Naive thymus-derived CD4-positive, alpha-beta T cell (primary cell): Measurements from ENCODE around the gene SYP. TPM values are rescaled to one million over a fixed set of nuclear protein-coding genes. Genes with fewer than 3 reads are reported as not detected.
A peak's percentile ranks its signal among the peaks of the same experiment; 100 is the strongest.

Experiments used
- ATAC-seq: fragments of 150-1000 bp; cut with Tn5 transposase; 2 replicates; pipeline ENCODE4 v1.10.0; 2021; ENCODE audit warnings: mild to moderate bottlenecking, moderate library complexity
- CTCF ChIA-PET: fragments of 350-600 bp; sonication (Branson Sonifier 250); formaldehyde crosslinking; loops from one replicate; lab custom pipeline; 2021; ENCODE audit warnings: antibody characterized with exemption; lab: Charles Lee
- POLR2A ChIA-PET: fragments of 350-600 bp; sonication (Branson Sonifier 250); formaldehyde crosslinking; loops from one replicate; lab custom pipeline; 2021; ENCODE audit warnings: antibody characterized with exemption, inconsistent platforms; lab: Charles Lee
- DNase-seq, 9 donors: peaks; one replicate each; pipeline versions ENCODE4 v3.0.0 to v3.0.0-alpha.2; 2020 to 2022; ENCODE audit warnings: mixed read lengths in 1 of 9
- H3K27ac ChIP-seq: one replicate; pipeline ENCODE4 v1.7.0; 2013; ENCODE audit warnings: mild to moderate bottlenecking, low read depth, low read length, moderate library complexity
- H3K27me3 ChIP-seq, 2 donors: one replicate each; pipeline ENCODE4 v1.7.0; 2013; ENCODE audit warnings: low read length in 2 of 2, mild to moderate bottlenecking in 2 of 2, moderate library complexity in 2 of 2; ENCODE audit not compliant: control insufficient read depth in 2 of 2, insufficient read depth in 2 of 2
- H3K36me3 ChIP-seq, 3 experiments: 1 replicate in 2 of 3; 2 replicates in 1 of 3; pipeline ENCODE4 v1.7.0; 2013; ENCODE audit warnings: low read length in 3 of 3, mild to moderate bottlenecking in 3 of 3, moderate library complexity in 1 of 3; ENCODE audit not compliant: insufficient read depth in 3 of 3, control insufficient read depth in 2 of 3
- H3K4me1 ChIP-seq, 2 donors: one replicate each; pipeline ENCODE4 v1.7.0; 2013; ENCODE audit warnings: low read length in 2 of 2, mild to moderate bottlenecking in 2 of 2, moderate library complexity in 1 of 2; ENCODE audit not compliant: control insufficient read depth in 2 of 2, insufficient read depth in 2 of 2
- H3K4me3 ChIP-seq: 2 replicates; pipeline ENCODE4 v1.7.0; 2013; ENCODE audit warnings: mild to moderate bottlenecking, low read length
- H3K9me3 ChIP-seq, 3 experiments: 1 replicate in 2 of 3; 2 replicates in 1 of 3; pipeline ENCODE4 v1.7.0; 2013; ENCODE audit warnings: low read length in 3 of 3; ENCODE audit not compliant: control insufficient read depth in 2 of 3
- H3K27ac Mint-ChIP-seq, 9 donors: one replicate each; pipeline ENCODE4 v1.8.0; 2020 to 2022; ENCODE audit warnings: mixed read lengths in 9 of 9, mild to moderate bottlenecking in 8 of 9, moderate library complexity in 5 of 9, inconsistent platforms in 2 of 9
- H3K27me3 Mint-ChIP-seq, 5 donors: one replicate each; pipeline ENCODE4 v1.8.0; 2021 to 2022; ENCODE audit warnings: mixed read lengths in 5 of 5, mild to moderate bottlenecking in 1 of 5
- H3K36me3 Mint-ChIP-seq, 5 donors: one replicate each; pipeline ENCODE4 v1.8.0; 2020 to 2022; ENCODE audit warnings: mixed read lengths in 5 of 5, mild to moderate bottlenecking in 3 of 5, inconsistent platforms in 1 of 5
- H3K4me1 Mint-ChIP-seq, 7 donors: one replicate each; pipeline ENCODE4 v1.8.0; 2020 to 2022; ENCODE audit warnings: mixed read lengths in 7 of 7, mild to moderate bottlenecking in 3 of 7, inconsistent platforms in 1 of 7
- H3K4me3 Mint-ChIP-seq, 10 donors: one replicate each; pipeline ENCODE4 v1.8.0; 2020 to 2022; ENCODE audit warnings: mild to moderate bottlenecking in 10 of 10, mixed read lengths in 10 of 10, moderate library complexity in 6 of 10, inconsistent platforms in 2 of 10
- H3K9me3 Mint-ChIP-seq, 11 donors: one replicate each; pipeline ENCODE4 v1.8.0; 2020 to 2022; ENCODE audit warnings: mixed read lengths in 11 of 11, mild to moderate bottlenecking in 4 of 11, inconsistent platforms in 1 of 11, moderate library complexity in 1 of 11
- intact Hi-C, 2 donors: fragments of 100-400 bp; cut with micrococcal nuclease; formaldehyde crosslinking; loops; one replicate each; pipeline ENCODE4 v1.15.1; 2023
- polyA plus RNA-seq, 2 donors: library from polyadenylated mRNA; unstranded; fragments of 300-500 nt; fragmentation: Illumina TruSeq; gene quantifications; one replicate each; pipeline ENCODE4 v1.2.3, GENCODE V29; 2021
- total RNA-seq, 6 experiments: library from RNA in 5 of 6; stranded (reverse) in 5 of 6; gene quantifications; 1 replicate in 5 of 6; 2 replicates in 1 of 6; pipeline ENCODE4 v1.2.3 and lab custom pipeline; 2021 to 2026

Gene SYP
- total and polyA plus RNA-seq, 7 experiments from 2014 or later: 0.26 to 2.2 (median 0.53) TPM

DNA sequence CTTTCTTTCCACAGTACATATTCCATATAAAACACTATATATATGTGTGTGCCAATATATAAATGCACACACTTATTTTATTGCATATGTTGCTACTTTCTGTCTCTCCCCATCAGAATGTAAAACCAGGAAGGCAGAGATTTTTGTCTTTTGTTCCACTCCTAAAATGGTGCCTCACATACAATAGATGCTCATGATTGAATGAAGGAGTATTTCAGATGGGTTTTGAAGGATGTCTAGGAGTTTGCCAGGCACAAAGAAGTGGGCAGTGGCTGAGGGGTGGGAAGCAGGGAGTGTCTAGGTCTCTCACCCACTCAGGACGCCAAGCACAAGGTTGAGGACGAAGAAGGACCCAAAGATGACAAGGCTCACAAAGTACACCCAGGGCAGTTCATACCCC is 27.7 kb upstream of the SYP start:
- Histone ChIP-seq H3K4me1 (peaks cover 0 to 4% of the 10 kb centered on the region in 2 donors), H3K9me3 (no peaks in the 10 kb centered on the region), H3K27me3 (no peaks in the 10 kb centered on the region), H3K27ac (no peak overlapping the region), H3K4me3 (no peak overlapping the region), H3K36me3 (no peaks in the 10 kb centered on the region)
- peaks cover 0 to 4% (median 0%) of the 10 kb centered on the region in 11 donors for H3K9me3 Mint-ChIP-seq
- H3K4me1 Mint-ChIP-seq: peaks cover 4 to 20% (median 14%) of the 10 kb centered on the region in 7 donors
- POLR2A ChIA-PET: no interaction called here
- no peaks in the 10 kb centered on the region for H3K36me3 Mint-ChIP-seq
- peak overlapping the region in 1 of 9 donors; percentile 22 for H3K27ac Mint-ChIP-seq
- DNase-seq (no peak), ATAC-seq (no peak)
- peak overlapping the region in 1 of 10 donors; percentile 42 for H3K4me3 Mint-ChIP-seq
- peaks cover 0 to 9% (median 0%) of the 10 kb centered on the region in 5 donors for H3K27me3 Mint-ChIP-seq
- CTCF ChIA-PET: no interaction called here
- intact Hi-C loops: no loop called here

- H3K4me3 Mint-ChIP-seq: no peak overlapping the region
These were observed 27.0 kb upstream of the SYP start for GRCh38 chrX:49226946-49227345.

GRCh38 chrX:49225858-49226257 is 25.9 kb upstream of the SYP start:
- no peaks in the 10 kb centered on the region for H3K27me3 ChIP-seq
- Mint-ChIP-seq H3K27ac (no peak overlapping the region), H3K27me3 (peaks cover 0 to 10% (median 0%) of the 10 kb centered on the region in 5 donors), H3K4me3 (no peak overlapping the region), H3K9me3 (peaks cover 0 to 4% (median 0%) of the 10 kb centered on the region in 11 donors), H3K4me1 (peaks cover 0 to 13% (median 6%) of the 10 kb centered on the region in 7 donors), H3K36me3 (no peaks in the 10 kb centered on the region)
- ATAC-seq: no peak
- ChIA-PET CTCF (no interaction called here), POLR2A (no interaction called here)
- H3K36me3 ChIP-seq: no peaks in the 10 kb centered on the region
- H3K27ac ChIP-seq: no peak overlapping the region
- DNase-seq: no peak
- intact Hi-C loops: no loop called here
- H3K4me3 ChIP-seq: no peak overlapping the region
- H3K4me1 ChIP-seq: peaks cover 0 to under 1% of the 10 kb centered on the region in 2 donors
- H3K9me3 ChIP-seq: no peaks in the 10 kb centered on the region

More at GRCh38 chrX:49226946-49227345, 27.0 kb upstream of the SYP start:
- H3K9me3 Mint-ChIP-seq: peaks cover 0 to 4% (median 0%) of the 10 kb centered on the region in 11 donors
- no peaks in the 10 kb centered on the region for H3K36me3 ChIP-seq
- H3K27ac Mint-ChIP-seq: no peak overlapping the region
- peaks cover 4 to 20% (median 12%) of the 10 kb centered on the region in 7 donors for H3K4me1 Mint-ChIP-seq
- H3K27me3 ChIP-seq: no peaks in the 10 kb centered on the region
- POLR2A ChIA-PET: no interaction called here
- CTCF ChIA-PET: no interaction called here
- no peaks in the 10 kb centered on the region for H3K36me3 Mint-ChIP-seq
- peaks cover 0 to 4% of the 10 kb centered on the region in 2 donors for H3K4me1 ChIP-seq
- H3K4me3 ChIP-seq: no peak overlapping the region
- H3K27ac ChIP-seq: no peak overlapping the region
- DNase-seq (no peak), ATAC-seq (no peak)
- H3K27me3 Mint-ChIP-seq: peaks cover 0 to 10% (median 0%) of the 10 kb centered on the region in 5 donors
- no peaks in the 10 kb centered on the region for H3K9me3 ChIP-seq
- intact Hi-C loops: no loop called here

DNA sequence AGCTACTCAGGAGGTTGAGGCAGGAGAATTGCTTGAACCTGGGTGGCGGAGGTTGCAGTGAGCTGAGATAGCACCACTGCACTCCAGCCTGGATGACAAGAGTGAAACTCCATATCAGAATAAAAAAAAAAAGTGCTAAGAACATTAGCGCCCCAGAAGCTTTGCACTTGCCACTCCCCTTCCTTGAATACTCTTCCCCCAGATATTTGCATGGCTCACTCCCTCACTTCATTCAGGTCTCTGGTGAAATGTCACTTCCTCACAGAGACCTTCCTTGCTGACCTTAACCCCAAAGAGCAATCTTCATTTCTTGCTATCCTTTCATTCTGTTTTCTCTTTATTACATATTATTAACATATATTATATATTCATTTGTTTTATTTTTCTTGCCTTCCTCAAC is 21.9 kb upstream of the SYP start:
- no peaks in the 10 kb centered on the region for H3K27me3 ChIP-seq
- H3K27ac ChIP-seq: no peak overlapping the region
- Mint-ChIP-seq H3K27ac (no peak overlapping the region), H3K4me1 (peaks cover 0 to 4% (median 0%) of the 10 kb centered on the region in 7 donors), H3K4me3 (no peak overlapping the region), H3K27me3 (peaks cover 0 to 10% (median 0%) of the 10 kb centered on the region in 5 donors), H3K9me3 (no peaks in the 10 kb centered on the region), H3K36me3 (no peaks in the 10 kb centered on the region)
- H3K9me3 ChIP-seq: no peaks in the 10 kb centered on the region
- ChIA-PET CTCF (no interaction called here), POLR2A (no interaction called here)
- H3K4me1 ChIP-seq: no peaks in the 10 kb centered on the region
- no peak overlapping the region for H3K4me3 ChIP-seq
- intact Hi-C loops: no loop called here
- H3K36me3 ChIP-seq: no peaks in the 10 kb centered on the region
- no peak for ATAC-seq
- DNase-seq: no peak

- H3K27me3 Mint-ChIP-seq: peaks cover 0 to 10% (median 0%) of the 10 kb centered on the region in 5 donors
- Histone ChIP-seq H3K9me3 (no peaks in the 10 kb centered on the region), H3K27me3 (no peaks in the 10 kb centered on the region), H3K4me1 (no peaks in the 10 kb centered on the region), H3K4me3 (no peak overlapping the region), H3K27ac (no peak overlapping the region), H3K36me3 (no peaks in the 10 kb centered on the region)
- H3K36me3 Mint-ChIP-seq: no peaks in the 10 kb centered on the region
- POLR2A ChIA-PET: interaction anchor here (0.6 kb wide), 1 partner anchor 40 kb away, joined by 3 read pairs; no protein-coding TSS in a partner anchor
- CTCF ChIA-PET: no interaction called here
- no peak overlapping the region for H3K27ac Mint-ChIP-seq
- H3K4me3 Mint-ChIP-seq: no peak overlapping the region
- no peak for ATAC-seq
- DNase-seq: no peak
- peaks cover 0 to 4% (median 0%) of the 10 kb centered on the region in 7 donors for H3K4me1 Mint-ChIP-seq
- intact Hi-C loops: no loop called here
- H3K9me3 Mint-ChIP-seq: no peaks in the 10 kb centered on the region
These were observed 20.1 kb upstream of the SYP start for GRCh38 chrX:49220100-49220499.

GRCh38 chrX:49214996-49215526 is 15.1 kb upstream of the SYP start:
- ChIA-PET POLR2A (interaction anchor here (0.5 kb wide), 1 partner anchor 25 kb away, joined by 4 read pairs; no protein-coding TSS in a partner anchor), CTCF (no interaction called here)
- ATAC-seq: no peak
- Histone ChIP-seq H3K4me1 (no peaks in the 10 kb centered on the region), H3K27ac (no peak overlapping the region), H3K9me3 (no peaks in the 10 kb centered on the region), H3K27me3 (no peaks in the 10 kb centered on the region), H3K36me3 (no peaks in the 10 kb centered on the region), H3K4me3 (no peak overlapping the region)
- Mint-ChIP-seq H3K27me3 (peaks cover 0 to 8% (median 0%) of the 10 kb centered on the region in 5 donors), H3K36me3 (peaks cover 0 to 3% (median 0%) of the 10 kb centered on the region in 5 donors), H3K4me3 (no peak overlapping the region), H3K9me3 (peaks cover 0 to 4% (median 0%) of the 10 kb centered on the region in 11 donors), H3K27ac (no peak overlapping the region), H3K4me1 (no peaks in the 10 kb centered on the region)
- no peak for DNase-seq
- intact Hi-C loops: no loop called here

DNA sequence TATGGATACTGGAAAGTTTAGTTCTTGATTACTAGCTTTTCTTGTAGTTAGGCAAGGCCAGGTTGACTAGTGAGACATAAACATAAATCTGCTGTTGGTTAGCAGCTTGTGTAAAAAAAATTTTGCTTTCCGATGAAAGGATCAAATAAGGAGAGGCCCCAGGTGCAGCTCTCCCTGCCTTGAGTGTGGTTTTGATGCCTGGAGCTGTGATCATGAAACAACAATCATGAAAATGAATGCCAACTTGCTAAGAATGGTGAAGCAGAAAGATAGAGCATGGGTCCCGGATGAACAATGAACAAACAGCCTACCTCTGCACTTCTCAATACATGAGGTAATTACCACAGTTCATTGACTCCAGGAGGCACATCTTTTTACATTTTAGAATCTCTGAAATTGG is 14.4 kb upstream of the SYP start:
- peaks cover 0 to 4% (median 0%) of the 10 kb centered on the region in 11 donors for H3K9me3 Mint-ChIP-seq
- peaks cover 0 to 3% (median 0%) of the 10 kb centered on the region in 5 donors for H3K36me3 Mint-ChIP-seq
- H3K4me1 Mint-ChIP-seq: no peaks in the 10 kb centered on the region
- CTCF ChIA-PET: no interaction called here
- no peaks in the 10 kb centered on the region for H3K9me3 ChIP-seq
- H3K4me3 Mint-ChIP-seq: no peak overlapping the region
- H3K27me3 Mint-ChIP-seq: peaks cover 0 to 8% (median 0%) of the 10 kb centered on the region in 5 donors
- H3K4me3 ChIP-seq: no peak overlapping the region
- ATAC-seq: no peak
- no peak overlapping the region for H3K27ac Mint-ChIP-seq
- H3K36me3 ChIP-seq: no peaks in the 10 kb centered on the region
- intact Hi-C loops: no loop called here
- no peak overlapping the region for H3K27ac ChIP-seq
- DNase-seq: no peak
- H3K4me1 ChIP-seq: no peaks in the 10 kb centered on the region
- POLR2A ChIA-PET: interaction anchor here (0.5 kb wide), 1 partner anchor 24 kb away, joined by 4 read pairs; no protein-coding TSS in a partner anchor
- H3K27me3 ChIP-seq: no peaks in the 10 kb centered on the region
